HPDE6-E6E7 (cell line): ENCODE results near the gene OSR1.
"Not testable (repeated sequence)": the region's sequence is repeated elsewhere in the genome, so short reads cannot be mapped to it uniquely, and the experiment has no call there.

Experiments used
- DNase-seq: peaks from one replicate; pipeline ENCODE4 v3.0.0; 2011; ENCODE audit warnings: missing footprints; ENCODE audit errors: extremely low spot score

Gene OSR1

GRCh38 chr2:19358242-19359020 is at the start of gene OSR1:
Gene OSR1 (minus strand): TSS chr2:19358623. CDS start chr2:19353805, 4,818 bp downstream.
- DNase-seq, result no peak

DNA sequence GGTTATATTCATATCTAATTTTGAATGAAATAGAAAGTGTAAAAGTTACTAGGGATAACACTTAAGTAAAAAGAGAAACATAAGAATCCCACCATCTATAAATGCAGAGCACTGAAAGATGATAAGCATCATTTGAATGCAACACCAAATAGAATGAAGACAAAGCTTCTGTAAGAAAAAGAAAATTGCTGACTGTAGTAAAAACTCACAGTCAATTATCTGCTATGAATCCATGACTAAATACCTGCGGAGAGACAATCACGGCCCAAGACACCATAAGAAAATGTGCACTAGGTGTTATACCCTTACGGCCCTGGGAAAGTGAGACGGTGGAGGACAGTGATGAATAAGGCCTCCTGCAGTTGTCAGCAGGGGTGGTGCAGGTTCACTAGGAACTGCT is 45.4 kb upstream of the OSR1 start:
- DNase-seq, result no peak

- DNase-seq, result no peak
Observed at GRCh38 chr2:19392191-19392590, 33.8 kb upstream of the OSR1 start.

DNA sequence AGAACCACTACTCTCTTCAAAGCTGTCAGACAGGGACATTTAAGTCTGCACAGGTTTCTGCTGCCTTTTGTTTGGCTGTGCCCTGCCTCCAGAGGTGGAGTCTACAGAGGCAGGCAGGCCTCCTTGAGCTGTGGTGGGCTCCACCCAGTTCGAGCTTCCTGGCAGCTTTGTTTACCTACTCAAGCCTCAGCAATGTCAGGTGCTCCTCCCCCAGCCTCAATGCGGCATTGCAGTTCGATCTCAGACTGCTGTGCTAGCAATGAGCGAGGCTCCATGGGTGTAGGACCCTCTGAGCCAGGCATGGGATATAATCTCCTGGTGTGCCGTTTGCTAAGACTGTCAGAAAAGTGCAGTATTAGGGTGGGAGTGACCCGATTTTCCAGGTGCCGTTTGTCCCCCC is 31.0 kb upstream of the OSR1 start:
- DNase-seq, result not testable (repeated sequence)

DNA sequence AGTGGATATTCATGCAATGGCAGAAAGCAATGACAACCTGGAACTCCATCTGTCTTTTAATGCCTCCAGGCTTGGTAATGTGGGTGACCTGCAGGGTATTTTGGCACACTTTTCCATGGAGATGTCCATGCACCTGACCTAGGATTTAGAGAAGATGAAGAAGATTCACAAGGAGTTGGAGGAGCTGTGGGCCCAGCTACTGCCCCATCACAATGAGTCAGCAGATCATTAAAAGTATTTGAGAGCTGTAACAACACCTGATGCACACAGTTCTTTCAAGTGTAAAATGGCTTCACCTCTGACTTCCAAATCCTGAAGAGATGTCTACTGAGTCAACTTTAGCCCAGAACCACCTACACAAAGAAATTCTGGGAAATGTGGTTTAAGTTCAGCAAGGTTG is 22.1 kb upstream of the OSR1 start:
- no peak for DNase-seq

GRCh38 chr2:19378939-19379338 is 20.5 kb upstream of the OSR1 start:
- DNase-seq, result no peak

DNA sequence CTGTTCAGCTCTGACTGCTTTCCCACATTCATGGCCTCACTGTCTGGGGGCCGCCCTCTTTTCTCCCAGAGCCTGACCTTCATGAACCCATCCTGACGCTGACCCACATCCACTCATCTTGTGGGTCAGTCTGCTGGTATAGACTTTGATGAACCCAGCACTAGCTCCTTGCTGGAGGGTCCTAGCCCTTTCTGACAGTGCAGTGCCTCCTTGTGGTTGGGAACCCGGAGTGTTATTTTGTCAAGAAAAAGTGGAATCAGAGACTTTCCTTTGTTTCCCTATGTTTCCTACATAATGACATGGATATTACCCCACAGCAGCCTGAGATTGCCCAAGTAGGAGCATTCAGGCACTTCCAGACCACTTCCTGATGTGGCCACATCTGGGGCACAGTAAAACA is 19.3 kb upstream of the OSR1 start:
- no peak for DNase-seq

DNA sequence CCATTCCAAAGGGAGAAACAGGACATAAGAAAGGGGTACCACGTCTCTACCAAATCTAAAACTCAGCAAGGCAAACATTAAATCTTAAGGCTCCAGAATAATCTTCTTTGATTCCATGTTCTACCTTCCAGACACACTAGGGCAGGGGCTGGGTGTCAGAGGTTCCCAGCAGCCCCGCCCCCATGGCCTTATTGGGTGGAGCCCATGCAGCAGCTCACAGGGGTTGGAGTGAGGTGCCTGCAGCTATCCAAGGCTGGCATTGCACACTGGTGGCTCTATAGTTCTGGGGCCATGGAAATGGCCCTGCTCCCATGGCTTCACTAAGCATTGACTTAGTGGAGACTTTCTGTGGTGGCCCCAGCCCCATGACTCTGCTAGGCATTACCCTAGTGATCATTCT is 14.9 kb upstream of the OSR1 start:
- DNase-seq, result no peak

GRCh38 chr2:19371996-19372582 is 13.7 kb upstream of the OSR1 start:
- no peak for DNase-seq

GRCh38 chr2:19369341-19369955 is 11.0 kb upstream of the OSR1 start:
- DNase-seq, result no peak

- no peak for DNase-seq
Observed at GRCh38 chr2:19368760-19369159, 10.3 kb upstream of the OSR1 start.

- DNase-seq, result no peak
Observed at GRCh38 chr2:19367326-19367725, 8.9 kb upstream of the OSR1 start.

- no peak for DNase-seq
Observed at GRCh38 chr2:19365126-19365525, 6.7 kb upstream of the OSR1 start.

- DNase-seq, result no peak
Observed at GRCh38 chr2:19364014-19364413, 5.6 kb upstream of the OSR1 start.

- DNase-seq, result no peak
Observed at GRCh38 chr2:19363474-19363778, 5.0 kb upstream of the OSR1 start.

GRCh38 chr2:19362755-19363473 is 4.5 kb upstream of the OSR1 start:
- DNase-seq, result peak; percentile 73

GRCh38 chr2:19362094-19362754 is 3.8 kb upstream of the OSR1 start:
- no peak for DNase-seq

- DNase-seq, result no peak
Observed at GRCh38 chr2:19361325-19361990, 3.0 kb upstream of the OSR1 start.

DNA sequence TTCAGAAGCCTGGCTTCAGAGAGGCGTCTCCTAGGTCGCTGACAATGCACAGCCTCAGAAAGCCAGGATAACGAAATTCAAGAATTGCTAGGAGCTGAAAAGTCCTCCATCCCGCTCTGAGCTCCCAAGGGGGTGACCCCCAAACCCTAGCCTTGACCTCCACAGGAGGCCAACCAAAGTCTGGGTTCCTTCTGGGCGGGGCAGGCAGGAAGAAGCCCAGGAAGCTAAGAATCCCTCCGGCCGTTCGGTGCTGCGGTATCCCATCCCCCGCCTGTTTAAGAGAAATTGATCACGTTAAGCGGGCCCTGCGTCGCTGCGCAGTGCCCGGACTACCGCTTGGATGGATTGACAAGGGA is 2.5 kb upstream of the OSR1 start:
- DNase-seq, result no peak

DNA sequence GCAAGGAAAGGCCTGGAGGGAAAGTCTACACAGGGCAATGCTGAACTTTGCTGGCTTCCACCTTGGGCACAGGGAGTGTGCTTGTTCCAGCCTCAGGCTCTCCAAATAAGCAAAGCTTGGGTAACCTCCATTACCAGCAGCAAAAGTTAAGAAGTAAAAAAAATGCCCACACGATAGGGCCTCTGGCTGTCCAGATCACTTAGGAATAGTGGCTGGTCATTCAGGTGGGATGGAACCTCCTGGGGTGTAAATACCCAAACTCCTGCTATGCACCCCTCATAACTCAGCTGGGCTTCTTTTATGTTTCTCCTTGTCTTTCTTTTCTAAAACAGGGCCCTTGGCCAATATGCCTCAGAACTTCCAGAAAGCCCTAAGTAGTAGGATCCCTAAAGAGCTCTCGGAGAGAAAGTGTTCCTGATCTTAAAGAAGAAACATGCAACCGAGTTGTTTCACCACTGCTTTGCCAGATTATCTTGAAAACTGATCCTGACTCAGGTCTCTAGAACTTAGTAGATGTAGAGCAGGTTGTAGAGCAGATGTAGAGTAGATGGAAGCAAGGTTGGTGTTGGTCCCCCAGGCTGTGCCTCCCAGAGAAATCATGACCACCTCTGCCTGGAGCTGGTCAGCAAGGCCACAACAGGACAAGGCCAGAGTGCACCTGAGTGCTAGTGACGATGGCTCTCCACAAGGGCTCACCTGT is 2.0 kb upstream of the OSR1 start:
- no peak for DNase-seq

DNA sequence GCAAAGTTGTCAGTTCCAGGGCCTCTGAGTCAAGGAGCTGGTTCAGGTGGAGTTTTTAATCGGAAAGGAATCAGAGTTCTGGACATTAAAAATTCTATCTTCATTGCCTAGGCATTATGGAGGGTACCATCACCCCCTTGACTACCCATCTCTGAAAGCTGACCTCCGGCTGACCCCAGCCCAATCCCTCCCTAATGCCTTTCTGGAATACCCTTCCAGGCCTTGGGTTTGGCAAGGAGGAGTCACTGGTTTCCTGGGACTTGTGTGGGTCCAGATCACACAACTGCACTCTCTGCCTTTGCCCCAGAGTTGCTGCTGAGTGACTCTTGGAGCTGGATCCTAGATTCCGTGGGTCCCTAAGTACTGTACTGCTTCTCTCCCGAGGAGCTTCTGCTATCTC is 1.0 kb upstream of the OSR1 start:
- DNase-seq, result no peak
